HepG2 (cell line): Measurements from ENCODE around the gene AOX1. TPM values are rescaled to one million over a fixed set of nuclear protein-coding genes. Genes with fewer than 3 reads are reported as not detected.

Source experiments
- ATAC-seq: fragments of 200-7000 bp; cut with Tn5 transposase; 3 replicates; pipeline ENCODE4 v1.9.1; 2020; ENCODE audit warnings: mild to moderate bottlenecking, moderate library complexity
- BruUV-seq: library from RNA; stranded (reverse); fragments of 400-500 nt; replicated peaks from 2 replicates; lab custom pipeline; 2021; lab: Mats Ljungman, UMichigan
- CTCF ChIA-PET: fragments of 300-600 bp; formaldehyde crosslinking; extraction: SDS; loops from one replicate; lab custom pipeline; 2021; ENCODE audit warnings: low total read pairs, inconsistent platforms, low intra/inter-chr PET ratio; lab: Yijun Ruan, JAX
- POLR2A ChIA-PET: fragments of 350-600 bp; sonication (Branson Sonifier 250); formaldehyde crosslinking; loops from one replicate; lab custom pipeline; 2020; ENCODE audit warnings: antibody characterized with exemption, inconsistent platforms; lab: Yijun Ruan, JAX
- DNase-seq: peaks from one replicate; pipeline ENCODE4 v3.0.0-alpha.2; 2015; ENCODE audit warnings: low spot score
- FAIRE-seq: peaks from 3 replicates; lab custom pipeline; 2011; peaks lifted over from hg19 to GRCh38; lab: Jason Lieb, UNC
- H2AFZ ChIP-seq: one replicate; pipeline ENCODE4 v1.6.1; 2011; ENCODE audit warnings: low read length, inconsistent platforms
- H3K27ac ChIP-seq: fragments of 300-600 bp; 3 replicates; pipeline ENCODE4 v1.8.0; 2011; ENCODE audit warnings: mixed run types, mild to moderate bottlenecking, mixed read lengths, low read length, inconsistent platforms; ENCODE audit not compliant: insufficient read depth; ENCODE audit errors: extremely low read length
- H3K27me3 ChIP-seq, 2 experiments: fragments of 200-600 bp in 1 of 2; 2 replicates in 1 of 2; 3 replicates in 1 of 2; pipeline versions ENCODE4 v1.6.0 to v1.8.0; 2011; ENCODE audit warnings: low read length in 2 of 2, mild to moderate bottlenecking in 2 of 2, moderate library complexity in 2 of 2, inconsistent platforms in 1 of 2; ENCODE audit not compliant: insufficient read depth in 2 of 2, control insufficient read depth in 1 of 2
- H3K36me3 ChIP-seq, 2 experiments: fragments of 200-600 bp in 1 of 2; replicated peaks in 1 of 2; 2 replicates in 1 of 2; 3 replicates in 1 of 2; pipeline versions ENCODE4 v1.5.1 to v1.8.0; 2011; ENCODE audit warnings: low read length in 2 of 2, inconsistent platforms in 1 of 2; ENCODE audit not compliant: insufficient read depth in 2 of 2, control insufficient read depth in 1 of 2
- H3K4me1 ChIP-seq: 2 replicates; pipeline ENCODE4 v1.5.1; 2012; ENCODE audit warnings: low read length, inconsistent platforms; ENCODE audit not compliant: insufficient read depth
- H3K4me2 ChIP-seq: 2 replicates; pipeline ENCODE4 v1.6.0; 2011; ENCODE audit warnings: low read depth, low read length, inconsistent platforms
- H3K4me3 ChIP-seq, 3 experiments: fragments of 200-600 bp in 1 of 3; sonication (generic), shearing (Covaris generic) in 1 of 3; replicated peaks in 1 of 3; 2 replicates each; pipeline ENCODE4 v1.5.1; 2011 to 2016; ENCODE audit warnings: low read length in 3 of 3, inconsistent platforms in 2 of 3, low read depth in 2 of 3, mild to moderate bottlenecking in 2 of 3, control low read depth in 1 of 3, mixed read lengths in 1 of 3; ENCODE audit not compliant: insufficient read depth in 1 of 3
- H3K79me2 ChIP-seq: one replicate; pipeline ENCODE4 v1.6.1; 2011; ENCODE audit warnings: low read length, inconsistent platforms; ENCODE audit not compliant: insufficient read depth
- H3K9ac ChIP-seq: 2 replicates; pipeline ENCODE4 v1.6.0; 2011; ENCODE audit warnings: mild to moderate bottlenecking, low read depth, low read length, inconsistent platforms; ENCODE audit not compliant: insufficient read depth
- H3K9me3 ChIP-seq: 2 replicates; pipeline ENCODE4 v1.5.1; 2012; ENCODE audit warnings: mild to moderate bottlenecking, low read length
- H4K20me1 ChIP-seq: 2 replicates; pipeline ENCODE4 v1.6.0; 2011; ENCODE audit warnings: inconsistent platforms, mild to moderate bottlenecking, low read length, moderate library complexity; ENCODE audit not compliant: insufficient read depth
- AGO2 ChIP-seq: fragments of 200-400 bp; formaldehyde crosslinking; optimal IDR thresholded peaks from 2 replicates; pipeline ENCODE3; 2017; ENCODE audit warnings: mild to moderate bottlenecking, low read depth, low read length, moderate library complexity
- DBP ChIP-seq: sonication (generic); formaldehyde crosslinking; IDR thresholded peaks from 2 replicates; pipeline ENCODE4 v1.4.0; 2020; ENCODE audit warnings: missing genetic modification reagents; ENCODE audit errors: not compliant biosample characterization
- GATA4 ChIP-seq: sonication (generic); IDR thresholded peaks from 2 replicates; pipeline ENCODE4 v1.6.1; 2016; ENCODE audit warnings: antibody characterized with exemption, low read depth, borderline replicate concordance
- MIER3 ChIP-seq: IDR thresholded peaks from 2 replicates; pipeline ENCODE4 v1.6.1; 2016; ENCODE audit warnings: missing compliant biosample characterization, borderline replicate concordance
- MIXL1 ChIP-seq: IDR thresholded peaks from 2 replicates; pipeline ENCODE4 v1.6.1; 2016
- PLRG1 ChIP-seq: fragments of 450-650 bp; conservative IDR thresholded peaks from 2 replicates; pipeline ENCODE4 v1.6.1; 2016
- PREB ChIP-seq: sonication (generic); formaldehyde crosslinking; IDR thresholded peaks from 2 replicates; pipeline ENCODE4 v1.4.0; 2020; ENCODE audit warnings: missing genetic modification reagents
- SMAD9 ChIP-seq: sonication (generic); formaldehyde crosslinking; IDR thresholded peaks from 2 replicates; pipeline ENCODE4 v1.5.1; 2020; ENCODE audit warnings: mild to moderate bottlenecking, missing genetic modification reagents
- TAF1 ChIP-seq: sonication (generic); formaldehyde crosslinking; IDR thresholded peaks from 2 replicates; pipeline ENCODE4 v1.4.0; 2020; ENCODE audit warnings: missing genetic modification reagents
- TEAD2 ChIP-seq: sonication (generic); formaldehyde crosslinking; IDR thresholded peaks from 2 replicates; pipeline ENCODE4 v1.9.0; 2021; ENCODE audit warnings: missing genetic modification reagents
- ZFP1 ChIP-seq: IDR thresholded peaks from 2 replicates; pipeline ENCODE4 v1.6.1; 2016
- ZNF274 ChIP-seq: sonication (generic); formaldehyde crosslinking; IDR thresholded peaks from 2 replicates; pipeline ENCODE4 v1.5.1; 2020; ENCODE audit warnings: mild to moderate bottlenecking, missing genetic modification reagents
- ZNF350 ChIP-seq: sonication (generic); formaldehyde crosslinking; IDR thresholded peaks from 2 replicates; pipeline ENCODE4 v1.4.0; 2020; ENCODE audit warnings: mild to moderate bottlenecking, low read depth, missing genetic modification reagents, borderline replicate concordance
- ZNF546 ChIP-seq: sonication (generic); formaldehyde crosslinking; conservative IDR thresholded peaks from 2 replicates; pipeline ENCODE4 v1.8.1; 2023; ENCODE audit warnings: mild to moderate bottlenecking, missing genetic modification reagents
- ZNF562 ChIP-seq: sonication (generic); formaldehyde crosslinking; IDR thresholded peaks from 2 replicates; pipeline ENCODE4 v1.8.0; 2022; ENCODE audit warnings: missing genetic modification reagents, borderline replicate concordance
- WGBS: methylation state at CpG from one replicate; pipeline ENCODE4 v1.1.6; 2017; ENCODE audit warnings: low lambda C conversion rate; 5-methylcytosine and 5-hydroxymethylcytosine counted together
- in situ Hi-C: cut with HindIII; loops from 2 replicates; pipeline ENCODE4 v1.10.0; 2017; ENCODE audit warnings: low pct_unique_long_range_greater_than_20kb; ENCODE audit not compliant: extremely low pct_ligation_motif_present
- intact Hi-C: fragments of 100-400 bp; cut with micrococcal nuclease; formaldehyde crosslinking; loops from one replicate; pipeline ENCODE4 v1.10.0; 2022; ENCODE audit not compliant: unreplicated experiment
- polyA plus RNA-seq, 8 experiments: library from polyadenylated mRNA; depleted of rRNA in 3 of 8; stranded (reverse) in 7 of 8; unstranded in 1 of 8; fragments of >200 nt; fragmentation: Illumina TruSeq in 4 of 8; extraction: Trizol in 4 of 8; gene quantifications; 2 replicates each; pipeline versions ENCODE4 v1.2.1 to v1.2.3, GENCODE V29; 2011 to 2016; ENCODE audit warnings: low read depth in 4 of 8, missing spikeins in 1 of 8, mixed read lengths in 1 of 8; ENCODE audit not compliant: insufficient read depth in 1 of 8
- total RNA-seq, 5 experiments: library from RNA; depleted of rRNA; stranded (reverse); fragments of >200 nt; fragmentation: Illumina TruSeq; extraction: Trizol; gene quantifications; 2 replicates each; pipeline ENCODE4 v1.2.3, GENCODE V29; 2016; ENCODE audit warnings: low read depth in 1 of 5
- TF ChIP-seq, protein P1 (sequence below), 2 experiments: fragments of 450-650 bp in 1 of 2; sonication (generic) in 1 of 2; formaldehyde crosslinking; IDR thresholded peaks; 2 replicates each; pipeline versions ENCODE4 v1.5.0 to v1.8.0; 2020 to 2022; ENCODE audit warnings: mild to moderate bottlenecking in 1 of 2, missing genetic modification reagents in 1 of 2
- TF ChIP-seq, protein P2 (sequence below): sonication (generic); formaldehyde crosslinking; IDR thresholded peaks from 2 replicates; pipeline ENCODE4 v1.5.0; 2020; ENCODE audit warnings: missing genetic modification reagents
- TF ChIP-seq, protein P3 (sequence below): sonication (generic); formaldehyde crosslinking; IDR thresholded peaks from 2 replicates; pipeline ENCODE4 v1.5.0; 2020; ENCODE audit warnings: missing genetic modification reagents

The AOX1 gene
- total and polyA plus RNA-seq, 2 of the 13 experiments (the other 11 are each of a cell fraction or from before 2014, with no cell fraction given): 9.2 to 18.0 TPM

- ATAC-seq (no peak), DNase-seq (no peak), FAIRE-seq (no peak)
- no peak for TF ChIP-seq TEAD2 (CRISPR knock-in tag)
- no peak for TF ChIP-seq AGO2
- TF ChIP-seq ZNF274 (CRISPR knock-in tag): no peak
- TF ChIP-seq, protein P1, sequence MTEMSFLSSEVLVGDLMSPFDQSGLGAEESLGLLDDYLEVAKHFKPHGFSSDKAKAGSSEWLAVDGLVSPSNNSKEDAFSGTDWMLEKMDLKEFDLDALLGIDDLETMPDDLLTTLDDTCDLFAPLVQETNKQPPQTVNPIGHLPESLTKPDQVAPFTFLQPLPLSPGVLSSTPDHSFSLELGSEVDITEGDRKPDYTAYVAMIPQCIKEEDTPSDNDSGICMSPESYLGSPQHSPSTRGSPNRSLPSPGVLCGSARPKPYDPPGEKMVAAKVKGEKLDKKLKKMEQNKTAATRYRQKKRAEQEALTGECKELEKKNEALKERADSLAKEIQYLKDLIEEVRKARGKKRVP (CRISPR knock-in tag; IDR thresholded peaks at IDR 0.05): no peak
- TF ChIP-seq, protein P2, sequence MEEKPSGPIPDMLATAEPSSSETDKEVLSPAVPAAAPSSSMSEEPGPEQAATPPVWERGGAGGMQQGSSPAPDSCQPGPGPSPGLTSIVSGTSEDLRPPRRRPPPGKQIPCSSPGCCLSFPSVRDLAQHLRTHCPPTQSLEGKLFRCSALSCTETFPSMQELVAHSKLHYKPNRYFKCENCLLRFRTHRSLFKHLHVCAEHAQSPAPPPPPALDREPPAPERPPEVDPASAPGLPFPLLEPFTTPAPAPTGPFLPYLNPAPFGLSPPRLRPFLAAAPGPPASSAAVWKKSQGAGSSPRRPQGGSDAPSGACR (CRISPR knock-in tag): no peak
- TF ChIP-seq MIXL1 (CRISPR knock-in tag): no peak
- no peak for TF ChIP-seq ZNF546 (CRISPR knock-in tag)
- TF ChIP-seq PREB (CRISPR knock-in tag): no peak
- TF ChIP-seq MIER3 (CRISPR knock-in tag): no peak
- no peak for TF ChIP-seq GATA4
- TF ChIP-seq TAF1 (CRISPR knock-in tag): no peak
- TF ChIP-seq DBP (CRISPR knock-in tag): no peak
- TF ChIP-seq, protein P3, sequence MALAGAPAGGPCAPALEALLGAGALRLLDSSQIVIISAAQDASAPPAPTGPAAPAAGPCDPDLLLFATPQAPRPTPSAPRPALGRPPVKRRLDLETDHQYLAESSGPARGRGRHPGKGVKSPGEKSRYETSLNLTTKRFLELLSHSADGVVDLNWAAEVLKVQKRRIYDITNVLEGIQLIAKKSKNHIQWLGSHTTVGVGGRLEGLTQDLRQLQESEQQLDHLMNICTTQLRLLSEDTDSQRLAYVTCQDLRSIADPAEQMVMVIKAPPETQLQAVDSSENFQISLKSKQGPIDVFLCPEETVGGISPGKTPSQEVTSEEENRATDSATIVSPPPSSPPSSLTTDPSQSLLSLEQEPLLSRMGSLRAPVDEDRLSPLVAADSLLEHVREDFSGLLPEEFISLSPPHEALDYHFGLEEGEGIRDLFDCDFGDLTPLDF (CRISPR knock-in tag): no peak
- no peak for TF ChIP-seq SMAD9 (CRISPR knock-in tag)
- TF ChIP-seq ZNF562 (CRISPR knock-in tag): no peak
- no peak for TF ChIP-seq PLRG1
- no peak for TF ChIP-seq ZNF350 (CRISPR knock-in tag)
- TF ChIP-seq ZFP1 (CRISPR knock-in tag): no peak
- Histone ChIP-seq H3K4me2 (no peak overlapping the region), H3K27me3 (0 out of 5 replicates have a peak, but pooled peaks cover 0 to 3% of the 10 kb centered on the region in 2 experiments), H4K20me1 (no peaks in the 10 kb centered on the region), H3K4me3 (no peak overlapping the region), H3K9me3 (no peaks in the 10 kb centered on the region), H3K36me3 (no peaks in the 10 kb centered on the region), H3K9ac (no peak overlapping the region), H3K79me2 (no peaks in the 10 kb centered on the region), H2AFZ (peak overlapping the region; percentile 20), H3K4me1 (peaks cover 14% of the 10 kb centered on the region), H3K27ac (no peak overlapping the region)
- ChIA-PET POLR2A (no interaction called here), CTCF (no interaction called here)
- intact Hi-C loops (no loop called here), in situ Hi-C loops (no loop called here)
- BruUV-seq: no TSS peak
- WGBS: 73% methylated on average over 1 of the region's 1 CpG
These were observed 130.6 kb downstream of the AOX1 start for GRCh38 chr2:200716386-200716785.
